ENCODE results near the gene GUCY1A1.

The GUCY1A1 gene

GRCh38 chr4:155638195-155638965, 28.3 kb upstream of the GUCY1A1 start:
- H3K79me2 ChIP-seq (ENCODE audit: insufficient read depth, low read length): no peaks in the 10 kb centered on the region
- H4K20me1 ChIP-seq (ENCODE audit: insufficient read depth, low read length): no peaks in the 10 kb centered on the region
- no peak overlapping the region for H3K9ac ChIP-seq (ENCODE audit: low read length)
- H3F3A ChIP-seq (ENCODE audit: insufficient read depth, low read length): no peaks in the 10 kb centered on the region
- TF ChIP-seq CTCF (IDR thresholded peaks at IDR 0.05; ENCODE audit: low read length) (no peak), EZH2 (IDR thresholded peaks at IDR 0.05; ENCODE audit: borderline replicate concordance, low read length) (no peak)
- H3K9me2 ChIP-seq (ENCODE audit: low read depth, low read length): no peaks in the 10 kb centered on the region
- H3K27ac ChIP-seq (ENCODE audit: low read depth, low read length, poor library complexity, severe bottlenecking): no peak overlapping the region
- no peak overlapping the region for H3K4me2 ChIP-seq (ENCODE audit: low read length)
- H3K27me3 ChIP-seq (ENCODE audit: insufficient read depth, low read length): no peaks in the 10 kb centered on the region
- H3K9me3 ChIP-seq (ENCODE audit: low read length): no peaks in the 10 kb centered on the region
- no peak overlapping the region for H2AFZ ChIP-seq (ENCODE audit: low read length)
- no peaks in the 10 kb centered on the region for H3K4me1 ChIP-seq (ENCODE audit: insufficient read depth, low read length, severe bottlenecking)
- no peaks in the 10 kb centered on the region for H3K36me3 ChIP-seq (ENCODE audit: insufficient read depth, low read length)
- H3K4me3 ChIP-seq (ENCODE audit: low read depth, low read length, poor library complexity, severe bottlenecking): no peak overlapping the region

- Histone ChIP-seq H3K9me3 (ENCODE audit: low read length) (no peaks in the 10 kb centered on the region), H3K9ac (ENCODE audit: low read length) (no peak overlapping the region), H3K27ac (ENCODE audit: low read depth, low read length, poor library complexity, severe bottlenecking) (no peak overlapping the region), H3K4me3 (ENCODE audit: low read depth, low read length, poor library complexity, severe bottlenecking) (no peak overlapping the region), H3F3A (ENCODE audit: insufficient read depth, low read length) (no peaks in the 10 kb centered on the region), H2AFZ (ENCODE audit: low read length) (no peak overlapping the region), H3K4me2 (ENCODE audit: low read length) (no peak overlapping the region), H4K20me1 (ENCODE audit: insufficient read depth, low read length) (no peaks in the 10 kb centered on the region), H3K4me1 (ENCODE audit: insufficient read depth, low read length, severe bottlenecking) (no peaks in the 10 kb centered on the region), H3K79me2 (ENCODE audit: insufficient read depth, low read length) (no peaks in the 10 kb centered on the region), H3K36me3 (ENCODE audit: insufficient read depth, low read length) (no peaks in the 10 kb centered on the region), H3K27me3 (ENCODE audit: insufficient read depth, low read length) (no peaks in the 10 kb centered on the region), H3K9me2 (ENCODE audit: low read depth, low read length) (no peaks in the 10 kb centered on the region)
- TF ChIP-seq CTCF (IDR thresholded peaks at IDR 0.05; ENCODE audit: low read length) (no peak), EZH2 (IDR thresholded peaks at IDR 0.05; ENCODE audit: borderline replicate concordance, low read length) (no peak)
Observed at GRCh38 chr4:155639704-155640523, 26.7 kb upstream of the GUCY1A1 start.

- Histone ChIP-seq H3K9me3 (ENCODE audit: low read length) (no peaks in the 10 kb centered on the region), H3K9ac (ENCODE audit: low read length) (no peak overlapping the region), H3K36me3 (ENCODE audit: insufficient read depth, low read length) (no peaks in the 10 kb centered on the region), H3F3A (ENCODE audit: insufficient read depth, low read length) (no peaks in the 10 kb centered on the region), H3K4me3 (ENCODE audit: low read depth, low read length, poor library complexity, severe bottlenecking) (no peak overlapping the region), H2AFZ (ENCODE audit: low read length) (no peak overlapping the region), H3K4me1 (ENCODE audit: insufficient read depth, low read length, severe bottlenecking) (no peaks in the 10 kb centered on the region), H3K27ac (ENCODE audit: low read depth, low read length, poor library complexity, severe bottlenecking) (no peak overlapping the region), H3K9me2 (ENCODE audit: low read depth, low read length) (no peaks in the 10 kb centered on the region), H4K20me1 (ENCODE audit: insufficient read depth, low read length) (no peaks in the 10 kb centered on the region), H3K27me3 (ENCODE audit: insufficient read depth, low read length) (no peaks in the 10 kb centered on the region), H3K4me2 (ENCODE audit: low read length) (no peak overlapping the region), H3K79me2 (ENCODE audit: insufficient read depth, low read length) (no peaks in the 10 kb centered on the region)
- no peak for TF ChIP-seq EZH2 (IDR thresholded peaks at IDR 0.05; ENCODE audit: borderline replicate concordance, low read length)
- no peak for TF ChIP-seq CTCF (IDR thresholded peaks at IDR 0.05; ENCODE audit: low read length)
Observed at GRCh38 chr4:155640751-155641150, 25.9 kb upstream of the GUCY1A1 start.
